Measurements from ENCODE around the gene CYLD.

DNA sequence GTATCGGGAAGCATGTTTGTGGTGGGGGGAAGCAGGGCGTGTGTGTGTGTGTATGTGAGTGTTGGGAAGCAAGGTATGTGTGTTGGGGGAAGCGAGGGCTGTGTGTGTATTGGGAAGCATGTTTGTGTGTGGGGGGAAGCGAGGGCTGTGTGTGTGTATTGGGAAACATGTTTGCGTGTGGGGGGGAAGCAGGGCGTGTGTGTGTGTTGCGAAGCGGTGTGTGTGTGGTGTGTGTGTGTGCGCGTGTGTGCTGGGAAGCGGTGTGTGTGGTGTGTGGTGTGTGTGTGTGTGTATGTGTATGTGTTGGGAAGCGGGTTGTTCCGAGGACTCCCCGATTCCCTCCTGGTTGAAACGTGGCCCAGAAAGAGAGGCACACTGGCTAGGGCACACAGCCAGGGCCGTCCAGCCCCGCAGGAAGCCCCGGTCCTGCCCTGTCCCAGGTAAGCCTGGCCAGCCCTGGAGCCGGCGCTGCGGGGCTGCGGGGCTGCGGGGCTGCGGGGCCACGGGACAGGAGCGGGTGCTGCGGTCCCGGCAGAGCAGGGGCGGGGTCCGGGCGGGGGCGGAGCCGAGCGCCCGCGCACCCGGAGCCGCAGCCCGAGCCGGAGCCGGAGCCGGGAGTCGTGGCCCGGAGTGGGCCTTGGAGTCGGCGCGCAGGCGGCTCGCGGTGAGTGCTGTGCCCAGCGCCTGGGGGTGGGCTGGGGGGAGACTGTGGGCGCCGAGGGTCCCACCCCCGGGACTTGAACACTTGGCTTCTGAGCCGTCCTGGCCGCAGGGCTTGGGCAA is 48.7 kb upstream of the CYLD start, which contains the start of gene NOD2:
- TF ChIP-seq CTCF (optimal IDR thresholded peaks at IDR 0.05 in 1 of 3, IDR thresholded peaks at IDR 0.05 in 1 of 3, conservative IDR thresholded peaks at IDR 0.05 in 1 of 3; ENCODE audit: extremely low read depth in 1 of 3, insufficient read depth in 2 of 3, low read length in 3 of 3): no peak
- TF ChIP-seq EZH2 (IDR thresholded peaks at IDR 0.05; ENCODE audit: low read length): no peak
